ENCODE data around the gene PPM1M.
A peak's percentile ranks its signal among the peaks of the same experiment; 100 is the strongest.
"Not testable (repeated sequence)": the region's sequence is repeated elsewhere in the genome, so short reads cannot be mapped to it uniquely, and the experiment has no call there.

Gene PPM1M

GRCh38 chr3:52277972-52278509 is 32.5 kb downstream of the PPM1M start:
- DNase-seq: peak; percentile 48 to 54

GRCh38 chr3:52278510-52279069 is 33.0 kb downstream of the PPM1M start, which contains the start of gene WDR82:
Gene WDR82 (minus strand): TSS chr3:52278649. CDS start chr3:52278361, 288 bp downstream.
- DNase-seq: peak; percentile 93 to 94

GRCh38 chr3:52279596-52279995 is 34.0 kb downstream of the PPM1M start:
- no peak for DNase-seq

- peak in 1 of 2 donors; percentile 25 for DNase-seq
Measured at GRCh38 chr3:52280050-52280461, 34.5 kb downstream of the PPM1M start.

GRCh38 chr3:52281981-52282801 is 36.6 kb downstream of the PPM1M start:
- no peak for DNase-seq

GRCh38 chr3:52283306-52283705 is 37.7 kb downstream of the PPM1M start:
- no peak for DNase-seq

- not testable (repeated sequence) for DNase-seq
Measured at GRCh38 chr3:52284051-52284450, 38.5 kb downstream of the PPM1M start.

GRCh38 chr3:52286777-52287110 is 41.2 kb downstream of the PPM1M start:
- no peak for DNase-seq

- no peak for DNase-seq
Measured at GRCh38 chr3:52288674-52289073, 43.1 kb downstream of the PPM1M start.

- no peak for DNase-seq
Measured at GRCh38 chr3:52289338-52289746, 43.8 kb downstream of the PPM1M start.

GRCh38 chr3:52289747-52290595 is 44.4 kb downstream of the PPM1M start:
- DNase-seq: no peak

- DNase-seq: no peak
Measured at GRCh38 chr3:52290596-52291507, 45.3 kb downstream of the PPM1M start.

- peak in 1 of 2 donors; percentile 16 for DNase-seq
Measured at GRCh38 chr3:52291508-52292181, 46.1 kb downstream of the PPM1M start.

- DNase-seq: no peak
Measured at GRCh38 chr3:52292247-52293065, 46.9 kb downstream of the PPM1M start.

GRCh38 chr3:52293491-52294319 is 48.1 kb downstream of the PPM1M start:
- DNase-seq: no peak

GRCh38 chr3:52294320-52295150 is 49.0 kb downstream of the PPM1M start:
- no peak for DNase-seq

- no peak for DNase-seq
Measured at GRCh38 chr3:52295671-52296208, 50.2 kb downstream of the PPM1M start.

All from hippocampal formation (tissue), 2 donors.